HEK293 (cell line): ENCODE data around the gene SRP14.

Source experiments
- BCL11A ChIP-seq: fragments of 450-650 bp; formaldehyde crosslinking; IDR thresholded peaks from 2 replicates; pipeline ENCODE4 v1.5.1; 2016; ENCODE audit warnings: low read depth, missing biosample characterization, missing genetic modification characterization
- GFI1B ChIP-seq: fragments of 450-650 bp; formaldehyde crosslinking; IDR thresholded peaks from 2 replicates; pipeline ENCODE4 v1.5.1; 2016; ENCODE audit warnings: missing biosample characterization, missing genetic modification characterization
- GLIS1 ChIP-seq: fragments of 450-650 bp; formaldehyde crosslinking; IDR thresholded peaks from 2 replicates; pipeline ENCODE4 v1.5.1; 2016; ENCODE audit warnings: missing biosample characterization, missing genetic modification characterization
- MZF1 ChIP-seq: fragments of 450-650 bp; formaldehyde crosslinking; IDR thresholded peaks from 2 replicates; pipeline ENCODE4 v1.5.1; 2017; ENCODE audit warnings: missing biosample characterization, missing genetic modification characterization, borderline replicate concordance
- SCRT2 ChIP-seq: fragments of 450-650 bp; formaldehyde crosslinking; IDR thresholded peaks from 2 replicates; pipeline ENCODE4 v1.5.1; 2016; ENCODE audit warnings: missing biosample characterization, missing genetic modification characterization
- ZBTB17 ChIP-seq: fragments of 450-650 bp; formaldehyde crosslinking; IDR thresholded peaks from 2 replicates; pipeline ENCODE4 v1.5.1; 2016; ENCODE audit warnings: missing biosample characterization, missing genetic modification characterization
- ZBTB21 ChIP-seq: fragments of 450-650 bp; formaldehyde crosslinking; IDR thresholded peaks from 2 replicates; pipeline ENCODE4 v1.5.1; 2017; ENCODE audit warnings: missing biosample characterization, missing genetic modification characterization
- ZBTB48 ChIP-seq: fragments of 450-650 bp; formaldehyde crosslinking; IDR thresholded peaks from 2 replicates; pipeline ENCODE4 v1.5.1; 2016; ENCODE audit warnings: missing biosample characterization, missing genetic modification characterization
- ZFP3 ChIP-seq: fragments of 450-650 bp; formaldehyde crosslinking; IDR thresholded peaks from 2 replicates; pipeline ENCODE4 v1.5.1; 2016; ENCODE audit warnings: low read depth, missing biosample characterization, missing genetic modification characterization
- ZNF16 ChIP-seq: fragments of 450-650 bp; formaldehyde crosslinking; IDR thresholded peaks from 2 replicates; pipeline ENCODE4 v1.5.1; 2016; ENCODE audit warnings: low read depth, missing biosample characterization, missing genetic modification characterization
- ZNF202 ChIP-seq: fragments of 450-650 bp; formaldehyde crosslinking; IDR thresholded peaks from 2 replicates; pipeline ENCODE4 v1.5.1; 2016; ENCODE audit warnings: missing biosample characterization, missing genetic modification characterization, borderline replicate concordance
- ZNF221 ChIP-seq: fragments of 450-650 bp; formaldehyde crosslinking; IDR thresholded peaks from 2 replicates; pipeline ENCODE4 v1.5.1; 2017; ENCODE audit warnings: missing biosample characterization, missing genetic modification characterization, borderline replicate concordance
- ZNF501 ChIP-seq: fragments of 450-650 bp; formaldehyde crosslinking; IDR thresholded peaks from 2 replicates; pipeline ENCODE4 v1.5.1; 2016; ENCODE audit warnings: missing biosample characterization, missing genetic modification characterization
- ZNF624 ChIP-seq: fragments of 450-650 bp; formaldehyde crosslinking; IDR thresholded peaks from 2 replicates; pipeline ENCODE4 v1.5.1; 2017; ENCODE audit warnings: missing biosample characterization, missing genetic modification characterization
- ZNF747 ChIP-seq: fragments of 450-650 bp; formaldehyde crosslinking; IDR thresholded peaks from 2 replicates; pipeline ENCODE4 v1.5.1; 2016; ENCODE audit warnings: missing biosample characterization, missing genetic modification characterization
- ZNF776 ChIP-seq: fragments of 450-650 bp; formaldehyde crosslinking; IDR thresholded peaks from 2 replicates; pipeline ENCODE4 v1.5.0; 2017; ENCODE audit warnings: missing biosample characterization, missing genetic modification characterization, borderline replicate concordance
- ZSCAN23 ChIP-seq: fragments of 450-650 bp; formaldehyde crosslinking; IDR thresholded peaks from 2 replicates; pipeline ENCODE4 v1.5.1; 2016; ENCODE audit warnings: missing biosample characterization, missing genetic modification characterization
- TF ChIP-seq, protein P1 (sequence below): fragments of 450-650 bp; formaldehyde crosslinking; IDR thresholded peaks from 2 replicates; pipeline ENCODE4 v1.5.1; 2016; ENCODE audit warnings: missing biosample characterization, missing genetic modification characterization
- TF ChIP-seq, protein P2 (sequence below): fragments of 450-650 bp; formaldehyde crosslinking; IDR thresholded peaks from 2 replicates; pipeline ENCODE4 v1.5.1; 2016; ENCODE audit warnings: missing biosample characterization, missing genetic modification characterization
- TF ChIP-seq, protein P3 (sequence below): fragments of 450-650 bp; formaldehyde crosslinking; IDR thresholded peaks from 2 replicates; pipeline ENCODE4 v1.5.1; 2017; ENCODE audit warnings: missing biosample characterization, mild to moderate bottlenecking, missing genetic modification characterization, moderate library complexity
- TF ChIP-seq, protein P4 (sequence below): fragments of 450-650 bp; formaldehyde crosslinking; IDR thresholded peaks from 2 replicates; pipeline ENCODE4 v1.5.1; 2016; ENCODE audit warnings: missing biosample characterization, missing genetic modification characterization
- TF ChIP-seq, protein P5 (sequence below): fragments of 450-650 bp; formaldehyde crosslinking; IDR thresholded peaks from 2 replicates; pipeline ENCODE4 v1.5.1; 2016; ENCODE audit warnings: missing biosample characterization, missing genetic modification characterization, borderline replicate concordance
- TF ChIP-seq, protein P6 (sequence below): fragments of 450-650 bp; formaldehyde crosslinking; IDR thresholded peaks from 2 replicates; pipeline ENCODE4 v1.5.1; 2016; ENCODE audit warnings: missing biosample characterization, missing genetic modification characterization
- TF ChIP-seq, protein P7 (sequence below): fragments of 450-650 bp; formaldehyde crosslinking; IDR thresholded peaks from 2 replicates; pipeline ENCODE4 v1.5.1; 2016; ENCODE audit warnings: missing biosample characterization, missing genetic modification characterization
- TF ChIP-seq, protein P8 (sequence below): fragments of 450-650 bp; formaldehyde crosslinking; IDR thresholded peaks from 2 replicates; pipeline ENCODE4 v1.5.1; 2016; ENCODE audit warnings: missing biosample characterization, missing genetic modification characterization

The SRP14 gene

DNA sequence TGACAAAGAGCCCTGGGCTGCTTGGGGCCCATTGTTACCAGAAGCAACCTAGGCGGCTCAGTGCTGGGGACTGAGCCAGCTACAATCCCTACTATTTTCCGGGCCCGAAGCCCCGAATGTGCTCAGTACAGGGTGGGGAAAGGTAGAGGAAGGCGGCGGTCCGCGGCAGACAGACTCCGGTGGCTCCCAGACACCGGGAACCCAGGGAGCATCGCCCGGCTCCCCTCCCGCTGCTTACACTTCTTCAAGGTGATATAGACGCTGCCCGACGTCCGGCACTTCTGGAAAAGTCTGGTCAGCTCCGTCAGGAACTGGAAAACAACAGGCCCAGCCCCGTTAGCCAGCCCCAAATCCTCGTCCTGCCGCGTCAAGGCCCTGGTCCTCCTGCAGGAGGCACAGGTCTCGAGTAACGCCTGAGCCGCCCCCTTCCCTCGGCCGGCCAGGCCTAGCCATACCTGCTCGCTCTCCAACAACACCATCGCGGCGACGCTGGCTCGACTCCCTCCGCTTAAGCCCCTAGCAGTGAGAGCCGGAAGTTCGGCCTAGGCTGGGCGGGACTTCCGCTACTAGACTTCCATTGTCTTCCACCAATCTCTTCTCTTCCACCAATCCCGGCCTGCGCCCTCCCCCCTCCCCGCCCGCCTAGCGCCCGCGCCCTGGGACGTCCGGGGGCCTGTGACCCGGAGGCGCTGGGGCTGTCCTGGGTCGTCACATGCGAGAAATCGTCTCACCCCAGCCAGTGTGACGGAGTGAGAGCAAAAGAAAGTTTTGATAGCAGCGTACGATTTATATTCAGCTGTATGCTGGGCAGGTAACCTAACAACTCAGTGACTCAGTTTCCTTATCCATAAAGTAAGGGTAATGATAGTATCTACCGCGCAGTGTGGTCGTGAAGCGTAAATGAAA is at the start of gene SRP14 (continued):
- TF ChIP-seq, protein P1, sequence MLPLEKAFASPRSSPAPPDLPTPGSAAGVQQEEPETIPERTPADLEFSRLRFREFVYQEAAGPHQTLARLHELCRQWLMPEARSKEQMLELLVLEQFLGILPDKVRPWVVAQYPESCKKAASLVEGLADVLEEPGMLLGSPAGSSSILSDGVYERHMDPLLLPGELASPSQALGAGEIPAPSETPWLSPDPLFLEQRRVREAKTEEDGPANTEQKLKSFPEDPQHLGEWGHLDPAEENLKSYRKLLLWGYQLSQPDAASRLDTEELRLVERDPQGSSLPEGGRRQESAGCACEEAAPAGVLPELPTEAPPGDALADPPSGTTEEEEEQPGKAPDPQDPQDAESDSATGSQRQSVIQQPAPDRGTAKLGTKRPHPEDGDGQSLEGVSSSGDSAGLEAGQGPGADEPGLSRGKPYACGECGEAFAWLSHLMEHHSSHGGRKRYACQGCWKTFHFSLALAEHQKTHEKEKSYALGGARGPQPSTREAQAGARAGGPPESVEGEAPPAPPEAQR (tag by site-specific recombination): no peak
- TF ChIP-seq BCL11A (tag by site-specific recombination) (peak; percentile 60), ZNF16 (tag by site-specific recombination) (no peak), SCRT2 (no peak), GFI1B (tag by site-specific recombination) (no peak), ZFP3 (tag by site-specific recombination) (no peak), ZBTB21 (tag by site-specific recombination) (no peak), ZNF624 (no peak), ZNF202 (tag by site-specific recombination) (no peak), MZF1 (tag by site-specific recombination) (peak; percentile 63; the same call in 1 of the 2 replicates), ZNF747 (tag by site-specific recombination) (no peak), ZSCAN23 (no peak), ZNF221 (no peak), ZBTB48 (tag by site-specific recombination) (peak; percentile 42; the same call in 1 of the 2 replicates), ZNF501 (no peak; the same call in 1 of the 2 replicates), GLIS1 (tag by site-specific recombination) (peak; percentile 34), ZBTB17 (tag by site-specific recombination) (peak; percentile 90), ZNF776 (no peak)
- TF ChIP-seq, protein P2, sequence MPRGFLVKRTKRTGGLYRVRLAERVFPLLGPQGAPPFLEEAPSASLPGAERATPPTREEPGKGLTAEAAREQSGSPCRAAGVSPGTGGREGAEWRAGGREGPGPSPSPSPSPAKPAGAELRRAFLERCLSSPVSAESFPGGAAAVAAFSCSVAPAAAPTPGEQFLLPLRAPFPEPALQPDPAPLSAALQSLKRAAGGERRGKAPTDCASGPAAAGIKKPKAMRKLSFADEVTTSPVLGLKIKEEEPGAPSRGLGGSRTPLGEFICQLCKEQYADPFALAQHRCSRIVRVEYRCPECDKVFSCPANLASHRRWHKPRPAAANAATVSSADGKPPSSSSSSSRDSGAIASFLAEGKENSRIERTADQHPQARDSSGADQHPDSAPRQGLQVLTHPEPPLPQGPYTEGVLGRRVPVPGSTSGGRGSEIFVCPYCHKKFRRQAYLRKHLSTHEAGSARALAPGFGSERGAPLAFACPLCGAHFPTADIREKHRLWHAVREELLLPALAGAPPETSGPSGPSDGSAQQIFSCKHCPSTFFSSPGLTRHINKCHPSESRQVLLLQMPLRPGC (tag by site-specific recombination): 0 out of 2 replicates have a peak, but pooled peaks have one; percentile 10
- TF ChIP-seq, protein P3, sequence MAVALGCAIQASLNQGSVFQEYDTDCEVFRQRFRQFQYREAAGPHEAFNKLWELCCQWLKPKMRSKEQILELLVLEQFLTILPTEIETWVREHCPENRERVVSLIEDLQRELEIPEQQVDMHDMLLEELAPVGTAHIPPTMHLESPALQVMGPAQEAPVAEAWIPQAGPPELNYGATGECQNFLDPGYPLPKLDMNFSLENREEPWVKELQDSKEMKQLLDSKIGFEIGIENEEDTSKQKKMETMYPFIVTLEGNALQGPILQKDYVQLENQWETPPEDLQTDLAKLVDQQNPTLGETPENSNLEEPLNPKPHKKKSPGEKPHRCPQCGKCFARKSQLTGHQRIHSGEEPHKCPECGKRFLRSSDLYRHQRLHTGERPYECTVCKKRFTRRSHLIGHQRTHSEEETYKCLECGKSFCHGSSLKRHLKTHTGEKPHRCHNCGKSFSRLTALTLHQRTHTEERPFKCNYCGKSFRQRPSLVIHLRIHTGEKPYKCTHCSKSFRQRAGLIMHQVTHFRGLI (tag by site-specific recombination): no peak
- TF ChIP-seq, protein P4, sequence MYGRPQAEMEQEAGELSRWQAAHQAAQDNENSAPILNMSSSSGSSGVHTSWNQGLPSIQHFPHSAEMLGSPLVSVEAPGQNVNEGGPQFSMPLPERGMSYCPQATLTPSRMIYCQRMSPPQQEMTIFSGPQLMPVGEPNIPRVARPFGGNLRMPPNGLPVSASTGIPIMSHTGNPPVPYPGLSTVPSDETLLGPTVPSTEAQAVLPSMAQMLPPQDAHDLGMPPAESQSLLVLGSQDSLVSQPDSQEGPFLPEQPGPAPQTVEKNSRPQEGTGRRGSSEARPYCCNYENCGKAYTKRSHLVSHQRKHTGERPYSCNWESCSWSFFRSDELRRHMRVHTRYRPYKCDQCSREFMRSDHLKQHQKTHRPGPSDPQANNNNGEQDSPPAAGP (tag by site-specific recombination): no peak
- TF ChIP-seq, protein P5, sequence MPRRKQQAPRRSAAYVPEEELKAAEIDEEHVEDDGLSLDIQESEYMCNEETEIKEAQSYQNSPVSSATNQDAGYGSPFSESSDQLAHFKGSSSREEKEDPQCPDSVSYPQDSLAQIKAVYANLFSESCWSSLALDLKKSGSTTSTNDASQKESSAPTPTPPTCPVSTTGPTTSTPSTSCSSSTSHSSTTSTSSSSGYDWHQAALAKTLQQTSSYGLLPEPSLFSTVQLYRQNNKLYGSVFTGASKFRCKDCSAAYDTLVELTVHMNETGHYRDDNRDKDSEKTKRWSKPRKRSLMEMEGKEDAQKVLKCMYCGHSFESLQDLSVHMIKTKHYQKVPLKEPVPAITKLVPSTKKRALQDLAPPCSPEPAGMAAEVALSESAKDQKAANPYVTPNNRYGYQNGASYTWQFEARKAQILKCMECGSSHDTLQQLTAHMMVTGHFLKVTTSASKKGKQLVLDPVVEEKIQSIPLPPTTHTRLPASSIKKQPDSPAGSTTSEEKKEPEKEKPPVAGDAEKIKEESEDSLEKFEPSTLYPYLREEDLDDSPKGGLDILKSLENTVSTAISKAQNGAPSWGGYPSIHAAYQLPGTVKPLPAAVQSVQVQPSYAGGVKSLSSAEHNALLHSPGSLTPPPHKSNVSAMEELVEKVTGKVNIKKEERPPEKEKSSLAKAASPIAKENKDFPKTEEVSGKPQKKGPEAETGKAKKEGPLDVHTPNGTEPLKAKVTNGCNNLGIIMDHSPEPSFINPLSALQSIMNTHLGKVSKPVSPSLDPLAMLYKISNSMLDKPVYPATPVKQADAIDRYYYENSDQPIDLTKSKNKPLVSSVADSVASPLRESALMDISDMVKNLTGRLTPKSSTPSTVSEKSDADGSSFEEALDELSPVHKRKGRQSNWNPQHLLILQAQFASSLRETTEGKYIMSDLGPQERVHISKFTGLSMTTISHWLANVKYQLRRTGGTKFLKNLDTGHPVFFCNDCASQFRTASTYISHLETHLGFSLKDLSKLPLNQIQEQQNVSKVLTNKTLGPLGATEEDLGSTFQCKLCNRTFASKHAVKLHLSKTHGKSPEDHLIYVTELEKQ (tag by site-specific recombination): no peak
- TF ChIP-seq, protein P6, sequence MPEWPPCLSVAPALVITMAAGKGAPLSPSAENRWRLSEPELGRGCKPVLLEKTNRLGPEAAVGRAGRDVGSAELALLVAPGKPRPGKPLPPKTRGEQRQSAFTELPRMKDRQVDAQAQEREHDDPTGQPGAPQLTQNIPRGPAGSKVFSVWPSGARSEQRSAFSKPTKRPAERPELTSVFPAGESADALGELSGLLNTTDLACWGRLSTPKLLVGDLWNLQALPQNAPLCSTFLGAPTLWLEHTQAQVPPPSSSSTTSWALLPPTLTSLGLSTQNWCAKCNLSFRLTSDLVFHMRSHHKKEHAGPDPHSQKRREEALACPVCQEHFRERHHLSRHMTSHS: no peak
- TF ChIP-seq, protein P7, sequence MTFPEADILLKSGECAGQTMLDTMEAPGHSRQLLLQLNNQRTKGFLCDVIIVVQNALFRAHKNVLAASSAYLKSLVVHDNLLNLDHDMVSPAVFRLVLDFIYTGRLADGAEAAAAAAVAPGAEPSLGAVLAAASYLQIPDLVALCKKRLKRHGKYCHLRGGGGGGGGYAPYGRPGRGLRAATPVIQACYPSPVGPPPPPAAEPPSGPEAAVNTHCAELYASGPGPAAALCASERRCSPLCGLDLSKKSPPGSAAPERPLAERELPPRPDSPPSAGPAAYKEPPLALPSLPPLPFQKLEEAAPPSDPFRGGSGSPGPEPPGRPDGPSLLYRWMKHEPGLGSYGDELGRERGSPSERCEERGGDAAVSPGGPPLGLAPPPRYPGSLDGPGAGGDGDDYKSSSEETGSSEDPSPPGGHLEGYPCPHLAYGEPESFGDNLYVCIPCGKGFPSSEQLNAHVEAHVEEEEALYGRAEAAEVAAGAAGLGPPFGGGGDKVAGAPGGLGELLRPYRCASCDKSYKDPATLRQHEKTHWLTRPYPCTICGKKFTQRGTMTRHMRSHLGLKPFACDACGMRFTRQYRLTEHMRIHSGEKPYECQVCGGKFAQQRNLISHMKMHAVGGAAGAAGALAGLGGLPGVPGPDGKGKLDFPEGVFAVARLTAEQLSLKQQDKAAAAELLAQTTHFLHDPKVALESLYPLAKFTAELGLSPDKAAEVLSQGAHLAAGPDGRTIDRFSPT (tag by site-specific recombination): no peak
- TF ChIP-seq, protein P8, sequence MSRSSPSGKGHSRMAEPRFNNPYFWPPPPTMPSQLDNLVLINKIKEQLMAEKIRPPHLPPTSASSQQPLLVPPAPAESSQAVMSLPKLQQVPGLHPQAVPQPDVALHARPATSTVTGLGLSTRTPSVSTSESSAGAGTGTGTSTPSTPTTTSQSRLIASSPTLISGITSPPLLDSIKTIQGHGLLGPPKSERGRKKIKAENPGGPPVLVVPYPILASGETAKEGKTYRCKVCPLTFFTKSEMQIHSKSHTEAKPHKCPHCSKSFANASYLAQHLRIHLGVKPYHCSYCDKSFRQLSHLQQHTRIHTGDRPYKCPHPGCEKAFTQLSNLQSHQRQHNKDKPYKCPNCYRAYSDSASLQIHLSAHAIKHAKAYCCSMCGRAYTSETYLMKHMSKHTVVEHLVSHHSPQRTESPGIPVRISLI (tag by site-specific recombination): no peak
